GM19099 (cell line): Measurements from ENCODE around the gene CYP4F22.
A peak's percentile ranks its signal among the peaks of the same experiment; 100 is the strongest.

Source experiments
- POLR2A ChIP-seq: IDR thresholded peaks from 3 replicates; pipeline ENCODE4 v1.6.1; 2011; ENCODE audit warnings: low read depth; ENCODE audit not compliant: insufficient read length; ENCODE audit errors: extremely low read depth

The CYP4F22 gene

GRCh38 chr19:15508035-15508710 lies at the start of gene CYP4F22:
CYP4F22 (plus strand) TSS chr19:15508525; CDS start chr19:15525337, 16,812 bp downstream.
- TF ChIP-seq POLR2A, result no peak

- TF ChIP-seq POLR2A, result no peak
These were observed 46.6 kb upstream of the CYP4F22 start for GRCh38 chr19:15461694-15462093.

- peak; percentile 73 for TF ChIP-seq POLR2A
These were observed 44.4 kb upstream of the CYP4F22 start for GRCh38 chr19:15463861-15464371.

GRCh38 chr19:15464394-15465385 lies 43.6 kb upstream of the CYP4F22 start, which contains the start of gene RASAL3:
RASAL3 (minus strand) TSS chr19:15464544; CDS start chr19:15464358, 186 bp downstream.
- peak; percentile 56 for TF ChIP-seq POLR2A

GRCh38 chr19:15466851-15467733 lies 41.2 kb upstream of the CYP4F22 start:
- no peak for TF ChIP-seq POLR2A

GRCh38 chr19:15467734-15468214 lies 40.6 kb upstream of the CYP4F22 start:
- no peak for TF ChIP-seq POLR2A

DNA sequence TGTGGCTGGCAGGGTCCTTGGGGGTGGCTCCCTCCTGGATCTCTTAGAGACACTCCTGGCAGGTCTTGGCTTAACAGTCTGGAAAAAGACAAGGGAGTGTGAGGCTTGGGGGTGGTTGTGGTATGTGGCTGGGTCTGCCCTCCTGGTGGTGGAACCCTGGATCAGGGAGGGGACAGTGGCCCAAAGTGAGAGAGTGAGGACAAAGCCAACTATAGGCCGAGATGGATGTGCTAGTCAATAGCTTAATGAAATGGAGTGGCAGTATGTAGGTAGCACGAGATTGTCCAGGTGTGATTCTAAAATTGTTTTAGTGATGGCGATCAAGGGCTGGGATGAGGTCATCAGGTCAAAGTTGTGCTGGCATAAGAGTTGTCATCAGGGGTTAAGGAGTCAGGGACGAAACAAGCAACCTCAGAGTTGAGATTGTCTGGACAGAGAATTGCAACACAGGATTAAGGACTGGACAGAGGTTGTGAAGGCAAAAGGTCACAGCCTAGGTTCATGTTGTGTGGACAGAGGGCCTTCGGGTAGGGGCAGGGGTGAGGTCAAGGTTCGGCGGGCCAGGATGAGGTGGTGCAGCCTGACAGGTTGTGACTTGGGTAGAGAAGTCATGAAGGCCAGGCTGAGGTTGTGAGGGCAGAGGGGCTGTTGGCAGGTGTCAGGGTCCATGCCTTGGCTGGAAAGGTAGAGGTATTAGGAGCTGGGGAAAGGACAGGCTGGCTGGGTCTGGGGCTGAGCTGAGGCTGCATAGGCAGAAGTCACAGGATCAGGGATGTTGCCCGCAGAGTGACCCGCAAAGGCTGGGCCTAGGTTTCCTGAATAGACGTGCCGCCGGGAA lies 39.4 kb upstream of the CYP4F22 start:
- no peak for TF ChIP-seq POLR2A

DNA sequence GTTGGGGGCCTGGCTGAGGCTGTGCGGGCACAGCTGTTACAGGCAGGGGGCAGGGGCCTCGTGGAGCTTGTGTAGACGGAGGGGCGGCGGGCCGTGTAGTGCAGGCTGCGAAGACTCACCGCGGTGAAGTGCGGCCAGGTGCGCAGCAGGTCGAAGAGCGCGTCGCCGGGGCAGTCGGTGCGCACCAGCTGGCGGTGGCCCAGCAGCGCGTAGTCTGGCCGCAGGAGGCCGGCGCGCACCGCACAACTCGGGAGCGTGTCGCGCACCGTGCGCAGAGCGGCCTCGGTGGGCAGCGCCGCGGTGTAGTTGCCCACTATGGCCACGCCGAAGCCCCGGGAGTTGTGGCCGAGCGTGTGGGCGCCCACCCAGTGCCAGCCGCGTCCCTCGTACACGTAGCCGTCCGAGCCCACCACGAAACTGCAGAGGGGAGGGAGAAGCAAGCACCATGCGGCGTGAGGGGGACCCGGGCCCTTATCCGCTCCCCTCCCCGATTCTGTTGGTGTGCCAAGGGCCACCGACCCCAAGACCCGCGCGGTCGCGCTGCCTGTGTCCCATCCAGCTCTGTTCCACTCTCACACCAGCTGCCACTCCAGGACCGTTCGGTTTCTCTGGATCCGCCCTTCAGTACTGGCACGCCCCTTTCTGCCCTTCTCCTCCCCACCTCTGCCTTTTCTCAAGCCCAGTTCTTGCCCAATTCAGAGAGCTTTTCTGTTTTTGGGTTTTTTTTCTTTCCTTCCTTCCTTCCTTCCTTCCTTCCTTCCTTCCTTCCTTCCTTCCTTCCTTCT lies 38.6 kb upstream of the CYP4F22 start:
- TF ChIP-seq POLR2A, result no peak

- no peak for TF ChIP-seq POLR2A
These were observed 36.7 kb upstream of the CYP4F22 start for GRCh38 chr19:15471639-15472101.

GRCh38 chr19:15475169-15475568 lies 33.2 kb upstream of the CYP4F22 start:
- no peak for TF ChIP-seq POLR2A

DNA sequence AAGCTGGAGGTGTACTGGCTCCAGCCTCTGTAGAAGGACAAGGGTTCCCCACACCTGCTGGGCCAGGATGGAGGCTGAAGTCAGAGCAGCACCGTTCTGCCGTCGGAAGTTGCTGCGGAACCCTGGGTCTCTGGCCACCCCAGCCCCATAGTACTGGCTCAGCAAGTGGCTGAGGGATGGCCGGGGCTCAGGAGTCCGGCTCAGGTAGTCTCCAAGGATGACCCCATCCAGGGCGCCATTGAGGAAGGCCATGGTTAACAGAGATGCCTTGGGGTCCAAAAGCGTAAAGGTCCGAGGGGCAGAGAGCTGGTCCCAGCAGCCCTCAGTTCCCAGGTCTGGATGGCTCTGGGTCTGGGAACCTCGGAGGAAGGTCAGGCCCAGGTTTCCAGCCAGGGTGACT lies 32.7 kb upstream of the CYP4F22 start:
- TF ChIP-seq POLR2A, result no peak

DNA sequence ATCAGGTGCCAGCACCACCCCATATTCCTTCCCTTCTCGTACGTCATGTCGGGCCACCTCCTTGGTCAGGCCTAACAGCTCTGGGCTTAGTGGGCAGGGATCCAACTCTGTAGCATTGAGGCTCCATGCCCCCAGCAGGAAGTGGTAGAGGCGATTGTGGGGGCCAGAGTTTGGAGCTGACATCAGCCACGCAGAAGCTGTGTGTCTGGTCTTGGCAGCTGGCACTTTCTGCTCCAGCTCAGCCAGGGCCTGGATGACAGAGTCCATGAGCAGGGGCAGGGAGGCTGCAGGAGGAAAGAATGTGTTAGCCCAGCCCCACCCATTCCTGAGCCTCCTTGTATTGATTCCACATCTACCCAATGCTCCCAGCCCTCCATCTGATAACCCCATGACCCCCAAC lies 32.0 kb upstream of the CYP4F22 start:
- no peak for TF ChIP-seq POLR2A

DNA sequence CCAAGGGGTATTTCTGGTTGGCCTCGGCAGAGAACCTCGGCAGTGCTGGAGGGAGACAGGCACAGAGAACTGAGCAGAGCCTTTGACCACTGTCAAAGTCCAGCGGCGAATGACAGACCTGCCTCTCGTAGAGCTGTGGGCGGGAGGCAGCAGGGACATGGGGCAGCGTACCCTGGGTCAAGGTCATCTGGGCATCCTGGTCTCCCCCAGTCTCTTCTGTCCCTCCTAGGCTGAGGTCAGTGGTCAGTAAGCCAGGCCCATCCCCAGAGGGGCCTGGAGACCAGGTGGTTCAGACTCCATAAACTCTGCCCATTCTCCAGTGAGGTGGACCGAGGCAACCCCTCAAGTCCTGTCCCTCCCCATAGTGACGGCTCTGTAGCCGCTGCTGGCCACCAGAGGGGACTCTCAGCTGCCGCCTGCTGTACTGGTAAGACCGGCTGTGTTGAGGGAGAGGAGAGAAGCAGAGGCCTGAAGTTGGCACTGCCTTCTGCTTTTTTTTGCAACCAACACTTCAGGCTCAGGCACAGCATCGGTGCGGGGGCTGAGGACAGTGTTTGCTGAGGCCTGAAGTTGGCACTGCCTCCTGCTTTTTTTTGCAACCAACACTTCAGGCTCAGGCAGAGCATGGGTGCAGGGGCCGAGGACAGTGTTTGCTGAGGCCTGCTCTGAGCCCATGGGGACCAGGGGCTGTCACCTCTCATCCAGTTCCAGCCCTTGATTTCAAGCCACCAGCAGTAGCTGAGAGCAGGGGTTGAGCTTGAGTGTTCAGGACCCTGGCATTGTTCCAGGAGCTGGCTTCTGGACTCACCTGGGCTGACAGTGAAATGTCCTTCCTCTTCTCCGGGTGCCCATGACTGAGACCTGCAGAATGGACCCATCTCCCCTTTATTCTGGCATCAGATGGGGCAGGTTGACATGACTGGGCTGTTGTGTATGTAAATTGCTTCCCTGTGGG lies 28.7 kb upstream of the CYP4F22 start, which contains the start of gene PGLYRP2:
TSS of gene PGLYRP2 (minus strand) at position 111 of the 955 bp plus-strand sequence. CDS start 130 bp downstream, outside the sequence.
- TF ChIP-seq POLR2A, result no peak
